Chondrocyte (in vitro differentiated cells): Measurements from ENCODE around the gene ESRRG. TPM values are rescaled to one million over a fixed set of nuclear protein-coding genes. Genes with fewer than 3 reads are reported as not detected.

ENCODE experiments used
- DNase-seq: peaks from one replicate; pipeline ENCODE4 v3.0.0; 2021; ENCODE audit warnings: mixed read lengths, low spot score
- H3K27ac Mint-ChIP-seq: one replicate; pipeline ENCODE4 v1.8.0; 2021; ENCODE audit warnings: mild to moderate bottlenecking, moderate library complexity, mixed read lengths; ENCODE audit not compliant: unreplicated experiment
- H3K27me3 Mint-ChIP-seq: 2 replicates; pipeline ENCODE4 v1.8.0; 2021; ENCODE audit warnings: low read depth, mixed read lengths
- H3K36me3 Mint-ChIP-seq: 2 replicates; pipeline ENCODE4 v1.8.0; 2021; ENCODE audit warnings: low read depth, mixed read lengths
- H3K4me1 Mint-ChIP-seq: 2 replicates; pipeline ENCODE4 v1.8.0; 2021; ENCODE audit warnings: low read depth, mild to moderate bottlenecking, mixed read lengths
- H3K4me3 Mint-ChIP-seq: one replicate; pipeline ENCODE4 v1.8.0; 2021; ENCODE audit warnings: mild to moderate bottlenecking, moderate library complexity, mixed read lengths; ENCODE audit not compliant: unreplicated experiment
- H3K9me3 Mint-ChIP-seq: 2 replicates; pipeline ENCODE4 v1.8.0; 2021; ENCODE audit warnings: low read depth, mixed read lengths
- CTCF ChIP-seq: fragments of 200-600 bp; sonication (generic); IDR thresholded peaks from 2 replicates; pipeline ENCODE4 v1.5.0; 2021; ENCODE audit warnings: antibody characterized with exemption, mild to moderate bottlenecking, moderate library complexity
- total RNA-seq: library from RNA; stranded (reverse); gene quantifications from 3 replicates; pipeline ENCODE4 v1.2.1, GENCODE V29; 2021

The ESRRG gene
- total RNA-seq, 1 donor from 2014 or later, result not detected

GRCh38 chr1:216626394-216627067 is 96.7 kb downstream of the ESRRG start:
- H3K27me3 Mint-ChIP-seq, result peaks cover 6% of the 10 kb centered on the region
- no peak for DNase-seq
- H3K4me3 Mint-ChIP-seq, result no peak overlapping the region
- no peaks in the 10 kb centered on the region for H3K9me3 Mint-ChIP-seq
- no peaks in the 10 kb centered on the region for H3K4me1 Mint-ChIP-seq
- TF ChIP-seq CTCF, result no peak
- H3K27ac Mint-ChIP-seq, result no peak overlapping the region
- no peaks in the 10 kb centered on the region for H3K36me3 Mint-ChIP-seq

GRCh38 chr1:216621536-216621935 is 101.7 kb downstream of the ESRRG start:
- no peaks in the 10 kb centered on the region for H3K9me3 Mint-ChIP-seq
- H3K27ac Mint-ChIP-seq, result no peak overlapping the region
- TF ChIP-seq CTCF, result no peak
- H3K4me3 Mint-ChIP-seq, result no peak overlapping the region
- H3K36me3 Mint-ChIP-seq, result no peaks in the 10 kb centered on the region
- no peaks in the 10 kb centered on the region for H3K4me1 Mint-ChIP-seq
- H3K27me3 Mint-ChIP-seq, result peaks cover 3% of the 10 kb centered on the region
- DNase-seq, result no peak

GRCh38 chr1:216617081-216617875 is 106.0 kb downstream of the ESRRG start:
- Mint-ChIP-seq H3K9me3 (no peaks in the 10 kb centered on the region), H3K27ac (no peak overlapping the region), H3K36me3 (no peaks in the 10 kb centered on the region), H3K4me3 (no peak overlapping the region), H3K4me1 (no peaks in the 10 kb centered on the region), H3K27me3 (peaks cover 14% of the 10 kb centered on the region)
- no peak for TF ChIP-seq CTCF
- DNase-seq, result no peak

- no peaks in the 10 kb centered on the region for H3K36me3 Mint-ChIP-seq
- no peak overlapping the region for H3K27ac Mint-ChIP-seq
- no peaks in the 10 kb centered on the region for H3K9me3 Mint-ChIP-seq
- DNase-seq, result no peak
- H3K27me3 Mint-ChIP-seq, result peaks cover 19% of the 10 kb centered on the region
- no peak overlapping the region for H3K4me3 Mint-ChIP-seq
- TF ChIP-seq CTCF, result no peak
- H3K4me1 Mint-ChIP-seq, result no peaks in the 10 kb centered on the region
Observed at GRCh38 chr1:216616425-216616824, 106.8 kb downstream of the ESRRG start.

GRCh38 chr1:216614011-216614934 is 109.0 kb downstream of the ESRRG start:
- DNase-seq, result no peak
- no peak for TF ChIP-seq CTCF
- Mint-ChIP-seq H3K36me3 (no peaks in the 10 kb centered on the region), H3K27me3 (peaks cover 21% of the 10 kb centered on the region), H3K27ac (no peak overlapping the region), H3K9me3 (no peaks in the 10 kb centered on the region), H3K4me1 (no peaks in the 10 kb centered on the region), H3K4me3 (no peak overlapping the region)
